Urothelium cell line (cell line): Measurements from ENCODE around the gene STXBP6.
"Not testable (repeated sequence)": the region's sequence is repeated elsewhere in the genome, so short reads cannot be mapped to it uniquely, and the experiment has no call there.

Source experiments
- DNase-seq: peaks from one replicate; pipeline ENCODE4 v3.0.0; 2011; ENCODE audit warnings: low spot score, mixed read lengths
- FAIRE-seq: peaks from 2 replicates; lab custom pipeline; 2011; peaks lifted over from hg19 to GRCh38; lab: Jason Lieb, UNC

Gene STXBP6

DNA sequence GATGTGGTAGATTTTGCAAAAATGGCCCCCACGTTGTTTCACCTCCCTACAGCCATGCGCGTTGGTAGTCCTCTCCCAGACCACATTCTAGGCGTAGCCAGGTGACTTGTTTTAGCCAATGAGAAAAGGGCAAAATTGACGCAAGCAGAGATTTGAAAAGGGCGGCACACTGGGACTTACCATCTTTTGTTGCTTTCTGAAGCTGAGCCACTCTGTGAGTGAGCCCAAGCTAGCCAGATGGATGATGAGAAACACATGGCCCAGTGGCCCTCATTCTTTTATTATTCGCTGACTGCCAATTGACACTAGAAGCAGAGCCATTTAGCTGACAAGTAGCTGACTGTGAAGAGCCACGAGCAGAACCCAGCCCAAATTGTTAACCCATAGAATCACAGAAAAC, 274.0 kb downstream of the STXBP6 start:
- FAIRE-seq (no peak), DNase-seq (no peak)

DNA sequence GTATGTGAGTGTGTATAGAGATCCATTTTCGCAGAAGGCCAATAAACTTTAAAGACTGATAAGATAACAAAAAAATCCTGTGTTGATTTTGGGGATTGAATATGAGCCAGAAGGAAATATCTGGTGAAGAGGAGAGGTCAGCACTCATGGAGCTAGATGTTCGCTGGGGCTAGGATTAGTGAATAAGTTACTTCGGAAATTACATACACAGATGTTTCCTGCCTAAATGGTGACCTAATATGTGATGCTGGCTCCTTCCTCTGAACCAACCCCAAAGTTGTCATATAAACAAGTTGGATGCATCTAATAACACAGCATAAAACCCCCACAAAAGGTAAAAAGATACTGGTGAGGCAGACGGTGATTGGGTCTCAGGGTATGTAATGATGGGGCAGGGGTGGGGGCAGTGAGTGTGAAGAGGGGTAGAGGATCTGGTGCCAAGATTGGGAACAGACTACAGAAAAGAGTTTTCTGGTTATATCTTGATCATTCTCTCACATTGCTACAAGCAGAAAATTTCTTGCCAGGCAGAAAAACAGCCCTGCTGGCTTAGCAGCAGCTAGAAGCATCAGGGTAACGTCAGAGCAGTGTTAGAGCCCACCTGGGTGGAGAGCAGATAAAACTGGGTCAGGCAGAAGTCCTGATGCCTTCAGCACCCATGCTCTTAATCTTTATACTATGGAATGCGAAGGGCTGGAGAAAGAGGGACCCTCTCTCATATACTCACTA, 275.6 kb downstream of the STXBP6 start:
- no peak for FAIRE-seq
- no peak for DNase-seq

DNA sequence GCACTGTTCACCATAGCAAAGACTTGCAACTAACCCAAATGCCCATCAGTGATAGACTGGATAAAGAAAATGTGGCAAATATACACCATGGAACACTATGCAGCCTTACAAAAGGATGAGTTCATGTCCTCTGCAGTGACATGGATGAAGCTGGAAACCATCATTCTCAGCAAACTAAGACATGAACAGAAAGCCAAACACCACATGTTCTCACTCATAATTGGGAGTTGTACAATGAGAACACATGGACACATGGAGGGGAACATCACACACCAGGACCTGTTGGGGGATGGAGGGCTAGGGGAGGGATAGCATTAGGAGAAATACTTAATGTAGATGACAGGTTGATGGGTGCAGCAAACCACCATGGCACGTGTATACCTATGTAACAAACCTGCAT, 276.4 kb downstream of the STXBP6 start:
- not testable (repeated sequence) for DNase-seq, FAIRE-seq

DNA sequence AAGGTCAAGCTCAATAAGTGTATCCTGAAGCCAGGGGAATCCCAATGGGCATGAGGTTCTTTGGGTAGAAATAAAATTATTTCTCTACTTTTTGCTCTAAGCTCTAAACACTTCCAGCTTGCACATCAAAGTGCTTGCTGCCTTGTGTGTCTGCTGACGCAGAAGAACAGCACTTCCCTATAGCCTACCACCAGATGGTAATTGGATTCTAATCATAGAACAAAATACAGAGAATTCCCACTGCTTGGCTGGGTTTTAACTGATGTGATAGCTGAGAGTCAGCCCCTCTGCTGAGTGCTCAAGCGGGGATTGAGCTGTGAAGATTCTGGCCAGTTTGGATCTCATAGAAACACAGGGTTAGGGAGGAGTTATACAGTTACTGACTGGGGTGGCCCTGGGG, 283.5 kb downstream of the STXBP6 start:
- DNase-seq (no peak), FAIRE-seq (no peak)

DNA sequence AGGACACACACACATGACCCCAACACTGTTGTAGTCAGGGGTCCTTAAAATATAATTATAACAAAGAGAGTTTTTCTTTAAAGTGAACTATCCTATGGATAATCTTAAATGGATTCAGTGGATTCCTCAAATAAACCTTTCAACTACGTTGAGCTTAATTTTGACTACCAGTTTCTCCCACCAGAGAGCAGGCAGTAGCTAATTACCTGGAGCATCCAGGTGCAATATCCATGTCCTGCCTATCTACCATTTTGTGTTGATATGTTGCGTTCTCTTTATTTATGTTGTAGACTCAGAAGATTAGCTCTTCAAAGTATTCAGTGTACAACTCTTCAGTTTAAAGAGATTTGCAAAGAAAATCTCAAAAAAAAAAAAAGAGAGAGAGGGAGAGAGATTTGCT, 288.8 kb downstream of the STXBP6 start:
- no peak for FAIRE-seq

More for the DNA sequence above, 288.8 kb downstream of the STXBP6 start:
- no peak for DNase-seq
